Measurements from ENCODE around the gene ACVR1C.

GRCh38 chr2:157538064-157538463, 90.6 kb downstream of the ACVR1C start:
- no peak for TF ChIP-seq CTCF (IDR thresholded peaks at IDR 0.05)
- no peak for TF ChIP-seq POLR2A (IDR thresholded peaks at IDR 0.05)
